K562 (cell line): ENCODE data around the gene BNIP1. TPM values are rescaled to one million over a fixed set of nuclear protein-coding genes. Genes with fewer than 3 reads are reported as not detected.

Experiments
- ATAC-seq: fragments of 200-7000 bp; cut with Tn5 transposase; 3 replicates; pipeline ENCODE4 v1.9.1; 2020; ENCODE audit warnings: moderate library complexity
- BruUV-seq: library from RNA; stranded (reverse); fragments of 400-500 nt; replicated peaks from 2 replicates; lab custom pipeline; 2021; lab: Mats Ljungman, UMichigan
- CTCF ChIA-PET: fragments of 300-600 bp; formaldehyde crosslinking; extraction: SDS; loops from one replicate; lab custom pipeline; 2021; ENCODE audit warnings: low intra/inter-chr PET ratio; lab: Yijun Ruan, JAX
- POLR2A ChIA-PET: fragments of 300-600, 350-650 bp; sonication (Branson Sonifier 250); formaldehyde crosslinking; extraction: SDS; loops from one replicate; lab custom pipeline; 2021; ENCODE audit warnings: antibody characterized with exemption, inconsistent platforms; lab: Yijun Ruan, JAX
- DNase-seq, 4 experiments: peaks; one replicate each; pipeline versions ENCODE4 v3.0.0 to v3.0.0-alpha.2; 2011 to 2018; ENCODE audit warnings: low spot score in 3 of 4, mixed read lengths in 3 of 4; ENCODE audit errors: extremely low read depth in 1 of 4
- FAIRE-seq: peaks from 2 replicates; lab custom pipeline; 2011; peaks lifted over from hg19 to GRCh38; lab: Jason Lieb, UNC
- H2AFZ ChIP-seq: 2 replicates; pipeline ENCODE4 v1.6.0; 2011; ENCODE audit warnings: low read depth, low read length, control low read depth, inconsistent platforms
- H3K27ac ChIP-seq: fragments of 200-600 bp; 3 replicates; pipeline ENCODE4 v1.8.0; 2011; ENCODE audit warnings: low read depth, mild to moderate bottlenecking, control low read depth, inconsistent platforms, low read length, moderate library complexity, mixed read lengths; ENCODE audit errors: extremely low read depth
- H3K27me3 ChIP-seq, 2 experiments: fragments of 300-600 bp in 1 of 2; 2 replicates in 1 of 2; 3 replicates in 1 of 2; pipeline versions ENCODE4 v1.6.0 to v1.8.0; 2011; ENCODE audit warnings: inconsistent platforms in 2 of 2, low read length in 2 of 2, mild to moderate bottlenecking in 1 of 2, mixed read lengths in 1 of 2, moderate library complexity in 1 of 2; ENCODE audit not compliant: control insufficient read depth in 2 of 2, insufficient read depth in 2 of 2
- H3K36me3 ChIP-seq: fragments of 300-600 bp; 3 replicates; pipeline ENCODE4 v1.8.0; 2011; ENCODE audit warnings: mild to moderate bottlenecking, low read length, inconsistent platforms; ENCODE audit not compliant: control insufficient read depth, insufficient read depth
- H3K4me1 ChIP-seq, 2 experiments: fragments of 200-600 bp in 1 of 2; replicated peaks in 1 of 2; 2 replicates in 1 of 2; 3 replicates in 1 of 2; pipeline versions ENCODE4 v1.5.1 to v1.8.0; 2011; ENCODE audit warnings: inconsistent platforms in 2 of 2, low read length in 2 of 2, mild to moderate bottlenecking in 1 of 2, mixed read lengths in 1 of 2, moderate library complexity in 1 of 2; ENCODE audit not compliant: control insufficient read depth in 2 of 2, insufficient read depth in 2 of 2
- H3K4me2 ChIP-seq: 2 replicates; pipeline ENCODE4 v1.6.1; 2011; ENCODE audit warnings: low read length, control low read depth, inconsistent platforms, mixed read lengths; ENCODE audit not compliant: insufficient read depth
- H3K4me3 ChIP-seq: fragments of 200-600 bp; sonication (generic), shearing (Covaris generic); 2 replicates; pipeline ENCODE4 v1.5.1; 2016; ENCODE audit warnings: control low read depth, inconsistent platforms
- H3K79me2 ChIP-seq: fragments of 200-600 bp; 3 replicates; pipeline ENCODE4 v1.8.0; 2011; ENCODE audit warnings: low read length, inconsistent platforms; ENCODE audit not compliant: control insufficient read depth, insufficient read depth
- H3K9ac ChIP-seq, 2 experiments: 2 replicates each; pipeline versions ENCODE4 v1.6.0 to v1.6.1; 2011; ENCODE audit warnings: low read depth in 2 of 2, low read length in 2 of 2, control low read depth in 1 of 2, inconsistent platforms in 1 of 2, mild to moderate bottlenecking in 1 of 2, mixed read lengths in 1 of 2; ENCODE audit not compliant: insufficient read depth in 1 of 2
- H3K9me1 ChIP-seq: one replicate; pipeline ENCODE4 v1.6.0; 2011; ENCODE audit warnings: inconsistent platforms, mild to moderate bottlenecking, low read length, moderate library complexity; ENCODE audit not compliant: control insufficient read depth, insufficient read depth
- H3K9me3 ChIP-seq: replicated peaks from 2 replicates; pipeline ENCODE4 v1.5.1; 2011; ENCODE audit warnings: low read depth, low read length, inconsistent platforms; ENCODE audit not compliant: control insufficient read depth, insufficient read depth
- H4K20me1 ChIP-seq: replicated peaks from 2 replicates; pipeline ENCODE4 v1.6.1; 2011; ENCODE audit warnings: low read length, inconsistent platforms, mixed read lengths; ENCODE audit not compliant: control insufficient read depth, insufficient read depth
- TARDBP ChIP-seq: fragments of 450-650 bp; IDR thresholded peaks from 2 replicates; pipeline ENCODE4 v1.6.1; 2016
- WGBS: fragments of 100-300 bp; shearing (Covaris generic); methylation state at CpG from one replicate; pipeline ENCODE4 v1.1.6; 2016; ENCODE audit warnings: low coverage, mixed read lengths; ENCODE audit not compliant: insufficient coverage; ENCODE audit errors: missing lambda C conversion rate; 5-methylcytosine and 5-hydroxymethylcytosine counted together
- in situ Hi-C: fragments of 300-500 bp; cut with MboI; formaldehyde crosslinking; loops from 4 replicates; pipeline ENCODE4 v1.15.0; 2018; ENCODE audit warnings: inconsistent platforms, mixed read lengths
- intact Hi-C: fragments of 100-400 bp; cut with micrococcal nuclease; formaldehyde crosslinking; loops from 2 replicates; pipeline ENCODE4 v1.14.2; 2022
- polyA plus RNA-seq, 8 experiments: library from polyadenylated mRNA; depleted of rRNA in 4 of 8; stranded (reverse) in 5 of 8; unstranded in 3 of 8; fragments of >200 nt; fragmentation: Nextera tagmentation in 2 of 8; fragmentation: Illumina TruSeq in 1 of 8; extraction: Ambion mirVana in 2 of 8; extraction: Trizol in 1 of 8; gene quantifications; 2 replicates each; pipeline versions ENCODE4 v1.2.1 to v1.2.3, GENCODE V29; 2011 to 2014; ENCODE audit warnings: inconsistent platforms in 1 of 8, missing spikeins in 1 of 8
- total RNA-seq, 7 experiments: library from RNA; depleted of rRNA in 6 of 7; stranded (reverse); fragments of >200 nt in 6 of 7; fragmentation: Illumina TruSeq in 2 of 7; extraction: Trizol in 2 of 7; gene quantifications; 2 replicates each; pipeline versions ENCODE4 v1.2.1 to v1.2.3, GENCODE V29; 2011 to 2021; ENCODE audit warnings: low replicate concordance in 1 of 7
- TF ChIP-seq, protein P1 (sequence below), 2 experiments: fragments of 150-350 bp in 1 of 2; IDR thresholded peaks; 2 replicates each; pipeline ENCODE4 v1.6.1; 2012 to 2016; ENCODE audit warnings: low read depth in 2 of 2, low read length in 2 of 2, mild to moderate bottlenecking in 1 of 2, moderate library complexity in 1 of 2

BNIP1 gene
- total and polyA plus RNA-seq, 9 of the 15 experiments (the other 6 are each of a cell fraction or from before 2014, with no cell fraction given) = 18.8 to 65.0 (median 26.2) TPM

DNA sequence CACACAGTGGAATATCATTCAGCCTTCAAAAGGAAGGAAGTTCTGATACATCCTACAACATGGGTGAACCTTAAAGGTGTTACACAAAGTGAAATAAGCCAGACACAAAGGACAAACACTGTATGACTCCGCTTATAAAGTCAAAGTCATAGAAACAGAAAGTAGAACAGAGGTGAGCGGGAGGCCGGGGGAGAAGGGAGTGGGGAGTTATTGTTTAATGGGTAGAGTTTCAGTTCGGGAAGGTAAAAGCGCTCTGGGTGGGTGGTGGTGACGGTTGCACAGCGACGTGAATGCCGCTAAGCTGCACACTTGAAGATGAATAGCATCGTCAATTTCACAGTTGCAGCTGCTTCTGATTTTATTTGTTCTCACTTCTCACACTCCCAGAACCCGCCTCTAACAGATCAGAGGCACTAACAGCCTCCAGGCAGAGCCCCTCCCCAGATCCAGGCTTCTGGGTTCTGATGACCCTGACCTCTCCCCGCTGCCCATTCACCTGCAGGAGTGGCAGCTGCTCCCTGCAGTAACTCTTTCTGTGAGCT, 34.1 kb downstream of the BNIP1 start:
- no peaks in the 10 kb centered on the region for H3K9me3 ChIP-seq
- no peak for FAIRE-seq
- no peaks in the 10 kb centered on the region for H3K36me3 ChIP-seq
- H2AFZ ChIP-seq = no peak overlapping the region
- no peak overlapping the region for H3K4me2 ChIP-seq
- intact Hi-C loops = no loop called here
- peaks cover 31 to 56% of the 10 kb centered on the region in 2 experiments for H3K27me3 ChIP-seq
- H3K4me3 ChIP-seq = no peak overlapping the region
- no peak overlapping the region for H3K27ac ChIP-seq
- POLR2A ChIA-PET = interaction anchor here (1.0 kb wide), 1 partner anchor 9 kb away, joined by 7 read pairs; no protein-coding TSS in a partner anchor
- WGBS = 1% methylated on average over 12 of the region's 12 CpGs
- no peaks in the 10 kb centered on the region for H3K4me1 ChIP-seq
- in situ Hi-C loops = no loop called here
- no peaks in the 10 kb centered on the region for H3K9me1 ChIP-seq
- BruUV-seq = no TSS peak
- TF ChIP-seq, protein P1, sequence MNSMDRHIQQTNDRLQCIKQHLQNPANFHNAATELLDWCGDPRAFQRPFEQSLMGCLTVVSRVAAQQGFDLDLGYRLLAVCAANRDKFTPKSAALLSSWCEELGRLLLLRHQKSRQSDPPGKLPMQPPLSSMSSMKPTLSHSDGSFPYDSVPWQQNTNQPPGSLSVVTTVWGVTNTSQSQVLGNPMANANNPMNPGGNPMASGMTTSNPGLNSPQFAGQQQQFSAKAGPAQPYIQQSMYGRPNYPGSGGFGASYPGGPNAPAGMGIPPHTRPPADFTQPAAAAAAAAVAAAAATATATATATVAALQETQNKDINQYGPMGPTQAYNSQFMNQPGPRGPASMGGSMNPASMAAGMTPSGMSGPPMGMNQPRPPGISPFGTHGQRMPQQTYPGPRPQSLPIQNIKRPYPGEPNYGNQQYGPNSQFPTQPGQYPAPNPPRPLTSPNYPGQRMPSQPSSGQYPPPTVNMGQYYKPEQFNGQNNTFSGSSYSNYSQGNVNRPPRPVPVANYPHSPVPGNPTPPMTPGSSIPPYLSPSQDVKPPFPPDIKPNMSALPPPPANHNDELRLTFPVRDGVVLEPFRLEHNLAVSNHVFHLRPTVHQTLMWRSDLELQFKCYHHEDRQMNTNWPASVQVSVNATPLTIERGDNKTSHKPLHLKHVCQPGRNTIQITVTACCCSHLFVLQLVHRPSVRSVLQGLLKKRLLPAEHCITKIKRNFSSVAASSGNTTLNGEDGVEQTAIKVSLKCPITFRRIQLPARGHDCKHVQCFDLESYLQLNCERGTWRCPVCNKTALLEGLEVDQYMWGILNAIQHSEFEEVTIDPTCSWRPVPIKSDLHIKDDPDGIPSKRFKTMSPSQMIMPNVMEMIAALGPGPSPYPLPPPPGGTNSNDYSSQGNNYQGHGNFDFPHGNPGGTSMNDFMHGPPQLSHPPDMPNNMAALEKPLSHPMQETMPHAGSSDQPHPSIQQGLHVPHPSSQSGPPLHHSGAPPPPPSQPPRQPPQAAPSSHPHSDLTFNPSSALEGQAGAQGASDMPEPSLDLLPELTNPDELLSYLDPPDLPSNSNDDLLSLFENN (IDR thresholded peaks at IDR 0.05; ENCODE audit: low read depth in 2 of 2, low read length in 2 of 2) = no peak
- no peak for TF ChIP-seq TARDBP
- TF ChIP-seq, all 486 proteins: peak for 0
- CTCF ChIA-PET = no interaction called here
- ATAC-seq (no peak), DNase-seq (no peak)
- Histone ChIP-seq H3K79me2 (no peaks in the 10 kb centered on the region), H4K20me1 (no peaks in the 10 kb centered on the region), H3K9ac (no peak overlapping the region)
